Esophagus (tissue), 2 donors: ENCODE measurements around the gene TSGA10IP. TPM values are rescaled to one million over a fixed set of nuclear protein-coding genes. Genes with fewer than 3 reads are reported as not detected.
A peak's percentile ranks its signal among the peaks of the same experiment; 100 is the strongest.

Source experiments
- H3K27ac ChIP-seq, 2 donors: one replicate each; pipeline ENCODE4 v1.5.1; 2013; ENCODE audit warnings: low read depth in 2 of 2, mild to moderate bottlenecking in 2 of 2, inconsistent platforms in 1 of 2, low read length in 1 of 2, moderate library complexity in 1 of 2
- H3K27me3 ChIP-seq, 2 donors: one replicate each; pipeline ENCODE4 v1.6.1; 2013; ENCODE audit warnings: low read length in 2 of 2, control low read depth in 1 of 2, mild to moderate bottlenecking in 1 of 2; ENCODE audit not compliant: insufficient read depth in 2 of 2, control insufficient read depth in 1 of 2
- H3K36me3 ChIP-seq, 2 donors: one replicate each; pipeline ENCODE4 v1.6.1; 2013; ENCODE audit warnings: low read length in 1 of 2; ENCODE audit not compliant: control insufficient read depth in 2 of 2, insufficient read depth in 2 of 2
- H3K4me1 ChIP-seq, 2 donors: one replicate each; pipeline ENCODE4 v1.6.1; 2013; ENCODE audit warnings: low read length in 1 of 2; ENCODE audit not compliant: control insufficient read depth in 2 of 2, insufficient read depth in 2 of 2
- H3K4me3 ChIP-seq, 2 donors: one replicate each; pipeline ENCODE4 v1.5.1; 2013; ENCODE audit warnings: low read length in 2 of 2, mild to moderate bottlenecking in 2 of 2, low read depth in 1 of 2, moderate library complexity in 1 of 2
- H3K9me3 ChIP-seq, 2 donors: one replicate each; pipeline ENCODE4 v1.6.1; 2013; ENCODE audit warnings: mild to moderate bottlenecking in 2 of 2, low read depth in 1 of 2, low read length in 1 of 2, moderate library complexity in 1 of 2; ENCODE audit not compliant: control insufficient read depth in 2 of 2, insufficient read depth in 1 of 2
- WGBS, 2 donors: extraction: QIAGEN DNeasy Blood & Tissue Kit; methylation state at CpG; one replicate each; pipeline ENCODE4 v1.1.7; 2013; 5-methylcytosine and 5-hydroxymethylcytosine counted together
- polyA plus RNA-seq, 2 donors: library from polyadenylated mRNA; stranded (reverse); fragments of 200-250 nt; gene quantifications; one replicate each; pipeline ENCODE4 v1.2.3, GENCODE V29; 2013
- donor health status: healthy with polysubstance abuse.
- donor health status: Bipolar disorder and iron deficiency.

Gene TSGA10IP
- polyA plus RNA-seq, 2 donors: not detected

DNA sequence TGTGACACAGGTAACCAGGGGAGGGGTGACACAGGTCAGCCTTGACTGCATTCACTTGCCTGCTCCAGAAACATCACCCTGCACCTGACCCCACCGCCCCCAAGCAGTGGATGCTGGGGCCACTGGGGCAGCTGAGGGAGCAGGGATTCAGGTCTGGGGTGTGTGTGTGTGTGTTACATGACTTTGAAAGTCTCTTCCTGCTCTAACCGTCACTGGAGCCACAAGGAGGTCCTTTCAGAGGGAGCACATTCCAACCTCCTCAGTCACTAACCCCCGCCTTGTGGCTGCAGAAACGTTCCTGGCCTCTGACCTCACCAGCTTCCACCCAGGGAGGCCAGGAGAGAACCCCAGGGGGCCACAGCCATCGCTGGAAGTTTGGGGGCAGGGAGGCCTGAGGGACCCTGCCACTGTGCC lies 42.2 kb upstream of the TSGA10IP start:
- 27 to 35% methylated on average over 5 of the region's 5 CpGs for WGBS, 2 donors
- Histone ChIP-seq H3K4me3 (no peak overlapping the region), H3K36me3 (no peaks in the 10 kb centered on the region), H3K4me1 (peaks cover 0 to 10% of the 10 kb centered on the region in 2 donors), H3K27me3 (no peaks in the 10 kb centered on the region), H3K9me3 (no peaks in the 10 kb centered on the region), H3K27ac (peak overlapping the region in 1 of 2 donors; percentile 40)

DNA sequence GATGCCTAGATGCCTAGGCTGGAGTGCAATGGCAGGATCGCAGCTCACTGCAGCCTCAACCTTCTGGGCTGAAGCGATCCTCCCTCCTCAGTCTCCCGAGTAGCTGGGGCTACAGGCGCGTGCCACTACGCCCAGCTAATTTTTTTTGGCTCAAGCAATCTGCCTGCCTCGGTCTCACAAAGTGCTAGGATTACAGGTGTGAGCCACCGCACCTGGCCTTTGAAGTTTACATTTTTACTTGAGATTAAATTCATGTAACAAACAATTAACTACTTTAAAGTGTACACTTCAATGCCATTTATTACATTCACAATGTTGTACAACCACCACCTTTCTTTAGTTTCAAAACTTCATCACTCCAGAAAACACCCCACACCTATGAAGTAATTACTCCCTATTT lies 41.6 kb upstream of the TSGA10IP start:
- 65 to 67% methylated on average over 8 of the region's 8 CpGs for WGBS, 2 donors
- no peaks in the 10 kb centered on the region for H3K27me3 ChIP-seq
- no peaks in the 10 kb centered on the region for H3K9me3 ChIP-seq

DNA sequence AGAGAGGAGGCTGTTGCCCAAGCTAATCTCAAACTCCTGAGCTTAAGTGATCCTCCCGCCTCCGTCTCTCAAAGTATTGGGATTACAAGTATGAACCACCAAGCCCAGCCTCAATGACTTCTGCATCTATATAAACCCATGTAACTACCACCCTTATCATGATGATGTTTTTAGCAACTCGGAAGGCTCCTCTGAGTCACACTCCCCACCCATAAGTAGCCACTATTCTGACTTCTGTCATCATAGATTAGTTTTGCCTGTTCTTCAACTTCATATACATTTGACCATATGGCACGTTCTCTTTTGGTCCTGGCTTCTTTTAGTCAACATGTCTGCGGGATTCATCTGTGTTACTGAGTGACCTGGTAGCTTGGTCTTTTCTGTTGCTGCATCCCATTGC lies 38.7 kb upstream of the TSGA10IP start:
- no peaks in the 10 kb centered on the region for H3K27me3 ChIP-seq
- H3K4me3 ChIP-seq: no peak overlapping the region
- peak overlapping the region in 1 of 2 donors; percentile 28 for H3K27ac ChIP-seq
- H3K36me3 ChIP-seq: no peaks in the 10 kb centered on the region
- peaks cover 3 to 5% of the 10 kb centered on the region in 2 donors for H3K4me1 ChIP-seq
- no peaks in the 10 kb centered on the region for H3K9me3 ChIP-seq
- WGBS, 2 donors: 79 to 81% methylated on average over 5 of the region's 5 CpGs

More for the DNA sequence above, 41.6 kb upstream of the TSGA10IP start:
- Histone ChIP-seq H3K4me3 (no peak overlapping the region), H3K4me1 (peaks cover 0 to 10% of the 10 kb centered on the region in 2 donors), H3K27ac (no peak overlapping the region), H3K36me3 (no peaks in the 10 kb centered on the region)

DNA sequence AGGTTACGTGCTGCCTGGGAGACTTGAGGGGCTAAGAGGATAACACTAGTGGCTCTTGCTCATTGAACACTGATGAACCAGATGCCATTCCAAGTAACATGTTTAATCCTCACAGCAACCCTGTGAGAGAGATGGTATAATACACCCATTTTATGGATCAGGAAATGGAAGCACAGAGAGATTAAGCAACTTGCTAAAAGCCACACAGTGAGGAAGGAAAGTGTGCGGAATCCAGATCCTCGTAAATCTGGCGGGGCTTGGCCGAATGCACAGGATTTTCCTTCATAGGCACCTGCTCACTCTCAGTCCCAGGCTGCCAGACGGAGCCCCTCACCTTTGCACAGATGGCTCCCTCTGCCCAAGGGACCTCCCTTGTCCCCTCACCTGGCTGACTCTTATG lies 37.4 kb upstream of the TSGA10IP start:
- Histone ChIP-seq H3K4me1 (peaks cover 7 to 10% of the 10 kb centered on the region in 2 donors), H3K27me3 (no peaks in the 10 kb centered on the region), H3K27ac (no peak overlapping the region), H3K36me3 (no peaks in the 10 kb centered on the region), H3K4me3 (no peak overlapping the region), H3K9me3 (no peaks in the 10 kb centered on the region)
- WGBS, 2 donors: 89 to 90% methylated on average over 6 of the region's 6 CpGs

DNA sequence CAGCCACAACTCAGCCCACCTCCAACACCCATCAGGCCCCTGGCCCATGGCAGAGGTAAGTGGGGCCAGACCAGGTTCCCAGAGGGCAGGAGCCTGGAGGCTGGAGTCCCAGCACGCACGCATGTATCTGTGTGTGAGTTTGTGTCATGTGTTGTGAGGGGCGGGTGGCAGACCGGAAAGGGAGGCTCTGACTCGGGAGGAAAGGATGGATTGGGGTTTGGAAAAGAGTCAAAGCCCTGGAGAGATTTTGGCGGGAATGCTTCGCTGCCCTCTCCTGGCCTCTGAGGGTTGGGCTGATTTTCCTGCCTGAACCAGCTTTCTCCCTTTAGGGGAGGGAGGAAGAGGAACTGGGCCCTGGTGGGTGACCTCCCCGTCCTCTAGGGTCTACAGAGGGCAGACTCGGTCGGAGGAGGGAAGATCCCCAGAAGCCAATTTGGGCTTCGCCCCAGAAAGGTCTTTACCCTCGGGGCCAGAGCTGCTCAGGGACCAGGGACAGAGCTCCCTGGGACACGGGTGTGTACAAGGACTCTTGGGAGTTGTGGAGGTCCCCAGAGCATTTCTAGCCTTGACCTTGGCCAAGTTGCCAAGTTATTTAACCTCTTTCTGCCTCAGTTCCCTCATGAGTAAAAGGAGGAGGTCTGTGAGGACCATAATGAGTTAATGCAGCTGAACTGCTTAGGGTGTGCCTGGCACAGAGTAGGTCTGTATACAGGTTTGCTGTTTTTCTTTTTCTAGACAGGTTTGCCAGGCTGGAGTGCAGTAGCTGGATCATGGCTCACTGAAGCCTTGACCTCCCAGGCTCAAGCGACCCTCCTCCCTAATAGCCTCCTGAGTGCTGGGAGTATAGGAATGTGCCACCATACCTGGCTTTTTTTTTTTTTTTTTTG lies 33.4 kb upstream of the TSGA10IP start:
- Histone ChIP-seq H3K36me3 (peaks cover 0 to under 1% of the 10 kb centered on the region in 2 donors), H3K27ac (peak overlapping the region; percentile 25 to 75), H3K27me3 (no peaks in the 10 kb centered on the region), H3K4me1 (peaks cover 18 to 26% of the 10 kb centered on the region in 2 donors), H3K9me3 (no peaks in the 10 kb centered on the region), H3K4me3 (no peak overlapping the region)
- 16 to 17% methylated on average over 14 of the region's 14 CpGs for WGBS, 2 donors

DNA sequence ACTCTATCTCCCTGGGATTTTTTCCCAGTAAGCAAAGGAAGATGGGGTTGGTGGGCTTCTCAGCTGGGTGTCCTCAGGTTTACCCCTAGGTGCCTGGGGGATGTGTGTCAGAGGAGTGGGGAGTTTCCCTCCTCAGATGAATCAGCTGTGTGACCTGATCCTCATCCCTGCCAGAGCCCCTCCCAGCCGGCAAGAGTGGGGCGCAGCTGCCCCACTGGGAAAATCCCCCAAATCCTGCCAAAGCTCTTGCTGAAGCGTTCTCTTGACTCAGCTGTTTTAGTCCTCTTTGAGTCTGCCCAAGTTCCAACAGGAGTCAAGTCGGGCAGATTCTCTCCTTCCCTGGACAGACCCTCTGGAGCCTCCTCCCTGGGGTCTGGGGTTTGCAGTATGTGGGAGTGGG lies 32.4 kb upstream of the TSGA10IP start:
- 32 to 40% methylated on average over 4 of the region's 4 CpGs for WGBS, 2 donors
- H3K9me3 ChIP-seq: no peaks in the 10 kb centered on the region
- peaks cover 27 to 35% of the 10 kb centered on the region in 2 donors for H3K4me1 ChIP-seq
- peaks cover 0 to 3% of the 10 kb centered on the region in 2 donors for H3K36me3 ChIP-seq
- H3K27ac ChIP-seq: peak overlapping the region; percentile 63 to 75
- no peak overlapping the region for H3K4me3 ChIP-seq
- no peaks in the 10 kb centered on the region for H3K27me3 ChIP-seq

DNA sequence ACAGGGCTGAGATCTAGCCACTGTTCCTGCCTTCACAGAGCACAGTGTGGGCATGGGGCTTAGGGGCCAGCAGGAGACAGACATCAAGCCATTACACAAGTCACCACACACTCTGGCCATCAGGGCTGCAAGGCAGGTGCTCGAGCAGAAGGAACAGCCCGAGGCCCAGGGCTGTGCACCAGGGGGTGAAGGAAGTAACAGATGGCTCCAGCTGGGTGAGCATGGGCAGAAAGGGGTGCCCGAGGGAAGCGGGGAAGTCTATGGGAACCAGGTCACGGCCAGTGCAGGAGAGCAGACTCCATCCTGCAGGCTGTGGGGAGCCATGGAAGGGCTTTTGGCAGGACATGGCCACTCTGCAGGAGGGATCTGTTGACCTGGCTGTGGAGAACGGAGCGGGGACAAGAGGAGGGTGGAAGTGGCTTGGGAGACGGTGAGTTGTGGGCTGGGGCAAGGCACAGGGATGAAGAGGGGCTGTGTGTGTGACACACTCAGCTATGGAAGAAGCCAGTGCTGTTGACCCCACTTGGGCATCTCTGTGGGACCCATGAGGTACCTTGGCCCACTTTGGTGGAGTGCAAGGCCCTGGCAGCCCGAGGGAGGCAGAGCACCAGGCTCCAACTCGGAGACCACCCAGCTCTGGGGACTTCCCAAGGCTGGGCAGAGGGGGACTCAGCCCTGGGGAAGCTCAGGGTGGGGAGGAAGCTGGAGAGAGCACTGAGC lies 30.0 kb upstream of the TSGA10IP start:
- H3K4me3 ChIP-seq: no peak overlapping the region
- 50 to 70% methylated on average over 10 of the region's 10 CpGs for WGBS, 2 donors
- H3K4me1 ChIP-seq: peaks cover 30 to 41% of the 10 kb centered on the region in 2 donors
- H3K27me3 ChIP-seq: no peaks in the 10 kb centered on the region
- peaks cover 0 to 3% of the 10 kb centered on the region in 2 donors for H3K36me3 ChIP-seq
- peak overlapping the region; percentile 86 to 96 for H3K27ac ChIP-seq
- H3K9me3 ChIP-seq: no peaks in the 10 kb centered on the region

DNA sequence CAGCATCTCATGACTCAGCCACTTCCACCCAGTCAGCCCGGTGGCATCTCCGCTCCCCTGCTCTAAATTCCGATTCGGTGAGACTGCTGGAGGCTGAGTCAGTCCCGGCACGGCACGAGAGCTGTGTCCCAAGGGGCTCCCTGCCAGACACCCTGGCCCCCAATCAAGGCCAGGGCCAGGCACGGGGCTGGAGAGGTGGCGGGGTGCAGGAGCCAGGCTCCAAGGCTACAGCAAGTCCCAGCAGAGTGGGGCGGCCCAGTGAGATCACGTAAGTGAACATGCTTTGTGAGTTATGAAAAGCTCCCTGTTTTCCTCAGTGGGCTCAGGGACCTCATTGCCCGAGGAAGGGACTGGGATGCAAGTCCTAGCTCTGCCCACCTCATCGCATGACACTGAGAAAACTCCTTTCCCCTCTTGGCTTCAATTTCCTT lies 29.4 kb upstream of the TSGA10IP start:
- Histone ChIP-seq H3K9me3 (no peaks in the 10 kb centered on the region), H3K27ac (peak overlapping the region; percentile 86 to 96), H3K36me3 (peaks cover 0 to 3% of the 10 kb centered on the region in 2 donors), H3K27me3 (no peaks in the 10 kb centered on the region), H3K4me1 (peaks cover 33 to 46% of the 10 kb centered on the region in 2 donors), H3K4me3 (peak overlapping the region in 1 of 2 donors; percentile 12)
- WGBS, 2 donors: 12 to 24% methylated on average over 12 to 13 of the region's 13 CpGs

DNA sequence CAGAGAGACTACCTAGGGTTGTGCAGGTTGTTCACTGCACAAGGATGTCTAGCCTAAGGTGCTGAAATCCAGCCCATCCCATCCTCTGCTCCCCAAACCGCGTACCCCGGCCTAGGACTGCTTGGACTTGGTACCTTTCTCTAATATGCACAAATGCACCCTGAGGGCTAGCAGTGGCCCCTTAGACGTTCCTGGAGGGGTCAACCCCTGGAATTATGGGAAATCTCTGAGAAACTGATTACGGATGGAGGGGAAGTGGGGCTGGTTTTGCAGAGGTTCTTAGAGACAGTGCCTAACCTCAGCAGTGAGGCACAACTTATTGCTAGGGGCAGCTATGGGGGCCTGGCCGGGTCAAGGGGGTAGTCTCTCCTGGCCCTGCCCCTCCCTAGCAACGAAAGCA lies 28.9 kb upstream of the TSGA10IP start:
- H3K9me3 ChIP-seq: no peaks in the 10 kb centered on the region
- H3K27me3 ChIP-seq: no peaks in the 10 kb centered on the region
- H3K4me1 ChIP-seq: peaks cover 36 to 49% of the 10 kb centered on the region in 2 donors
- no peak overlapping the region for H3K4me3 ChIP-seq
- WGBS, 2 donors: 55 to 62% methylated on average over 7 of the region's 7 CpGs
- H3K27ac ChIP-seq: peak overlapping the region; percentile 86 to 96
- H3K36me3 ChIP-seq: peaks cover 0 to 3% of the 10 kb centered on the region in 2 donors
